Heart left ventricle (tissue), 16 donors: Measurements from ENCODE around the gene PTPN21. TPM values are rescaled to one million over a fixed set of nuclear protein-coding genes. Genes with fewer than 3 reads are reported as not detected.

Experiments
- ATAC-seq, 4 donors: fragments of 200-7000 bp; cut with Tn5 transposase; one replicate each; pipeline ENCODE4 v1.9.1; 2020 to 2022; ENCODE audit warnings: moderate library complexity in 4 of 4, mild to moderate bottlenecking in 3 of 4, moderate number of reproducible peaks in 1 of 4
- DNase-seq, 5 donors: peaks; one replicate each; pipeline ENCODE4 v3.0.0-alpha.2; 2020
- H3K27ac ChIP-seq, 12 donors: fragments of 200-600 bp; sonication (generic) in 4 of 12; one replicate each; pipeline versions ENCODE4 v1.5.0 to v1.8.0; 2016 to 2022; ENCODE audit warnings: mild to moderate bottlenecking in 2 of 12
- H3K27me3 ChIP-seq, 9 donors: fragments of 200-600 bp; sonication (generic) in 2 of 9; one replicate each; pipeline versions ENCODE4 v1.5.1 to v1.8.0; 2016 to 2022; ENCODE audit warnings: mild to moderate bottlenecking in 3 of 9
- H3K36me3 ChIP-seq, 9 donors: fragments of 200-600 bp; sonication (generic) in 2 of 9; one replicate each; pipeline versions ENCODE4 v1.5.0 to v1.8.0; 2018 to 2022; ENCODE audit warnings: mild to moderate bottlenecking in 2 of 9
- H3K4me1 ChIP-seq, 12 donors: fragments of 200-600 bp; sonication (generic) in 4 of 12; one replicate each; pipeline versions ENCODE4 v1.5.0 to v1.8.0; 2016 to 2022; ENCODE audit warnings: mild to moderate bottlenecking in 3 of 12
- H3K4me3 ChIP-seq, 12 donors: fragments of 200-600 bp; sonication (generic) in 4 of 12; one replicate each; pipeline versions ENCODE4 v1.5.0 to v1.8.0; 2017 to 2022; ENCODE audit warnings: mild to moderate bottlenecking in 9 of 12, moderate library complexity in 4 of 12
- H3K9me3 ChIP-seq, 12 donors: fragments of 200-600 bp; sonication (generic) in 4 of 12; one replicate each; pipeline versions ENCODE4 v1.5.0 to v1.8.0; 2016 to 2022; ENCODE audit warnings: mild to moderate bottlenecking in 1 of 12
- CTCF ChIP-seq, 12 donors: fragments of 200-600 bp; sonication (generic) in 4 of 12; IDR thresholded peaks; one replicate each; pipeline versions ENCODE4 v1.5.0 to v1.8.0; 2018 to 2022; ENCODE audit warnings: antibody characterized with exemption in 12 of 12, mild to moderate bottlenecking in 5 of 12
- POLR2A ChIP-seq, 2 donors: fragments of 450-650 bp; IDR thresholded peaks; one replicate each; pipeline ENCODE4 v1.6.1; 2017; ENCODE audit warnings: antibody characterized with exemption in 2 of 2, mild to moderate bottlenecking in 2 of 2, moderate library complexity in 2 of 2
- WGBS, 4 donors: extraction: QIAGEN DNeasy Blood & Tissue Kit in 2 of 4; methylation state at CpG; one replicate each; pipeline versions ENCODE4 v1.1.5 to v1.1.7; 2013 to 2018; 5-methylcytosine and 5-hydroxymethylcytosine counted together
- intact Hi-C, 10 donors: fragments of 100-400 bp; cut with DNase I; formaldehyde crosslinking; loops; one replicate each; pipeline versions ENCODE4 v1.11.1 to v1.14.2; 2022
- polyA plus RNA-seq, 2 donors: library from polyadenylated mRNA; stranded (reverse); fragments of 200-250 nt; gene quantifications; one replicate each; pipeline ENCODE4 v1.2.3, GENCODE V29; 2013
- total RNA-seq, 9 donors: library from RNA; depleted of rRNA in 2 of 9; stranded (reverse); fragments of >200 nt in 2 of 9; fragmentation: NEBNext Ultra II Directional in 3 of 9; extraction: Animal tissue kit (Norgen Biotek cat#: 25700) in 3 of 9; gene quantifications; one replicate each; pipeline versions ENCODE4 v1.1.0 to v1.2.4, GENCODE V29; 2016 to 2023
- donor health status: ischemic (EF 13 %, LVEDD 7.1; RV severe dilation, severe dysfunction).
- donor health status: healthy with polysubstance abuse.
- donor health status: DM: no; HTN: yes; CAD: no.
- donor health status: DM: no; HTN: no; CAD: no.
- donor health status: ischemic (EF 25% LVEDD 6.9; RV normal size, moderate dysfunction).
- donor health status: ischemic (EF 25% LVEDD 5.7; RV mildly dilated, moderate dysfunction).
- donor health status: healthy.
- donor health status: DM: yes; HTN: yes; CAD: no.
- donor health status: ischemic (EF 35%, LVEDD 5.7; RV mildly dilated, moderate dysfunction).
- donor health status: nonischemic (EF 11% LVEDD 7.7; RV severe dilation, severe dysfunction).
- donor health status: DM: yes; HTN: yes; CAD: no.
- donor health status: PGD.
- donor health status: ischemic (EF 29% LVEDD 5.4; RV normal size, mild dysfunction).
- donor health status: nonischemic (EF 23%, LVEDD 6.1; RV moderate dilation, normal function).

PTPN21 gene
- total and polyA plus RNA-seq, 11 donors: 9.4 to 68.3 (median 24.8) TPM

GRCh38 chr14:88492272-88493089 lies 62.3 kb downstream of the PTPN21 start:
- no peak for TF ChIP-seq POLR2A (IDR thresholded peaks at IDR 0.05)
- peak; percentile 87 to 96 (median 93) for TF ChIP-seq CTCF (IDR thresholded peaks at IDR 0.05)
- DNase-seq (peak in 3 of 5 donors; percentile 51 to 69 (median 59)), ATAC-seq (peak; percentile 31 to 78 (median 74))
- intact Hi-C loops: loop anchor here (2.0 to 5.0 kb wide), 7 partner anchors 58 to 70 kb away; partner anchors contain the start of genes ZC3H14 (in 6 of the 10) and PTPN21 (in 2 of the 10)
- H3K27ac ChIP-seq: peak overlapping the region in 10 of 12 donors; percentile 3 to 71 (median 51)
- peaks cover 0 to 23% (median 8%) of the 10 kb centered on the region in 12 donors for H3K4me1 ChIP-seq
- H3K27me3 ChIP-seq: no peaks in the 10 kb centered on the region
- H3K4me3 ChIP-seq: no peak overlapping the region
- peaks cover 0 to 91% (median 37%) of the 10 kb centered on the region in 9 donors for H3K36me3 ChIP-seq
- no peaks in the 10 kb centered on the region for H3K9me3 ChIP-seq
- 38 to 51% (median 39%) methylated on average over 11 to 12 of the region's 12 CpGs for WGBS, 4 donors

DNA sequence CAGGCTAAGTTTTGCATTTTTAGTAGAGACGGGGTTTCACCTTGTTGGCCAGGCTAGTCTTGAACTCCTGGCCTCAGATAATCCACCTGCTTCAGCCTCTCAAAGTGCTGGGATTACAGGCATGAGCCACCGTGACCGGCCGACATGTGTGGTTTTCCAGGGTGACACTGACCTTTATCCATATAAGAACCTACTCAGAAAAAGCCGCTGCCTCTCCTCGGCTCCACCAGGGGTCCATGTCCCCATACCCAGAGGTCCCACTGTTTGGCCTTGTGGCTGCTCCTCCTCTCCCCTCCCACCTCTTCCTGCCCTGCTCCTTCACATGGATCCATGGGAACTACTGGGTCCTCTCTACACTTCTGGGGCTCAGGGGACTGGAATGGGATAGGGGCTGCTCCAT lies 64.6 kb downstream of the PTPN21 start:
- ATAC-seq: no peak
- TF ChIP-seq CTCF (IDR thresholded peaks at IDR 0.05) (no peak), POLR2A (IDR thresholded peaks at IDR 0.05) (no peak)
- H3K27ac ChIP-seq: no peak overlapping the region
- DNase-seq: no peak
- H3K36me3 ChIP-seq: peaks cover 0 to 84% (median 19%) of the 10 kb centered on the region in 9 donors
- H3K27me3 ChIP-seq: no peaks in the 10 kb centered on the region
- H3K4me3 ChIP-seq: no peak overlapping the region
- WGBS, 4 donors: 89 to 95% (median 91%) methylated on average over 6 of the region's 6 CpGs
- intact Hi-C loops: loop anchor here in 5 of 10 donors (5.0 kb wide), 2 partner anchors 67 to 72 kb away; partner anchors contain the start of genes ZC3H14 (in 4 of the 5) and PTPN21 (in 1 of the 5)
- H3K9me3 ChIP-seq: no peaks in the 10 kb centered on the region
- peaks cover 0 to 23% (median 8%) of the 10 kb centered on the region in 12 donors for H3K4me1 ChIP-seq

- no peaks in the 10 kb centered on the region for H3K9me3 ChIP-seq
- H3K4me1 ChIP-seq: peaks cover 0 to 20% (median 7%) of the 10 kb centered on the region in 12 donors
- H3K36me3 ChIP-seq: peaks cover 0 to 84% (median 26%) of the 10 kb centered on the region in 9 donors
- intact Hi-C loops: no loop called here
- DNase-seq (no peak), ATAC-seq (no peak)
- TF ChIP-seq POLR2A (IDR thresholded peaks at IDR 0.05) (no peak), CTCF (IDR thresholded peaks at IDR 0.05) (no peak)
- H3K4me3 ChIP-seq: no peak overlapping the region
- H3K27ac ChIP-seq: no peak overlapping the region
- WGBS, 4 donors: 75 to 83% (median 77%) methylated on average over 6 of the region's 6 CpGs
- H3K27me3 ChIP-seq: no peaks in the 10 kb centered on the region
Observed at GRCh38 chr14:88488897-88489296, 65.9 kb downstream of the PTPN21 start.

- peaks cover 0 to 12% (median 7%) of the 10 kb centered on the region in 12 donors for H3K4me1 ChIP-seq
- no peaks in the 10 kb centered on the region for H3K27me3 ChIP-seq
- H3K36me3 ChIP-seq: peaks cover 0 to 83% (median 29%) of the 10 kb centered on the region in 9 donors
- no peaks in the 10 kb centered on the region for H3K9me3 ChIP-seq
- no peak overlapping the region for H3K4me3 ChIP-seq
- DNase-seq: no peak
- no peak overlapping the region for H3K27ac ChIP-seq
- no peak for ATAC-seq
- 79 to 90% (median 83%) methylated on average over 7 of the region's 7 CpGs for WGBS, 4 donors
- TF ChIP-seq CTCF (IDR thresholded peaks at IDR 0.05): no peak
- TF ChIP-seq POLR2A (IDR thresholded peaks at IDR 0.05): no peak
- intact Hi-C loops: no loop called here
Observed at GRCh38 chr14:88488081-88488480, 66.7 kb downstream of the PTPN21 start.
